Subcutaneous adipose tissue (tissue), 4 donors: Measurements from ENCODE around the gene TBC1D16. TPM values are rescaled to one million over a fixed set of nuclear protein-coding genes. Genes with fewer than 3 reads are reported as not detected.

Experiments
- CTCF ChIP-seq: fragments of 450-650 bp; IDR thresholded peaks from one replicate; pipeline ENCODE4 v1.5.1; 2016; ENCODE audit warnings: low read depth, mild to moderate bottlenecking, control low read depth, antibody characterized with exemption, moderate library complexity
- total RNA-seq, 4 donors: library from RNA; depleted of rRNA; stranded (reverse); fragments of >200 nt; gene quantifications; one replicate each; pipeline ENCODE4 v1.1.0, GENCODE V29; 2016

Gene TBC1D16
- total RNA-seq, 4 donors from 2014 or later, result 43.5 to 115 (median 60.5) TPM

GRCh38 chr17:79902146-79902791 lies 133.4 kb downstream of the TBC1D16 start:
- no peak for TF ChIP-seq CTCF

- TF ChIP-seq CTCF, result no peak
Observed at GRCh38 chr17:79901131-79901530, 134.5 kb downstream of the TBC1D16 start.

GRCh38 chr17:79899584-79899983 lies 136.1 kb downstream of the TBC1D16 start:
- no peak for TF ChIP-seq CTCF

GRCh38 chr17:79897243-79898063 lies 138.2 kb downstream of the TBC1D16 start:
- TF ChIP-seq CTCF, result no peak

GRCh38 chr17:79892457-79893241 lies 143.0 kb downstream of the TBC1D16 start:
- no peak for TF ChIP-seq CTCF

- TF ChIP-seq CTCF, result no peak
Observed at GRCh38 chr17:79891113-79891730, 144.4 kb downstream of the TBC1D16 start.
